ENCODE results near the gene DHX35.
"Not testable (repeated sequence)": the region's sequence is repeated elsewhere in the genome, so short reads cannot be mapped to it uniquely, and the experiment has no call there.

The DHX35 gene

DNA sequence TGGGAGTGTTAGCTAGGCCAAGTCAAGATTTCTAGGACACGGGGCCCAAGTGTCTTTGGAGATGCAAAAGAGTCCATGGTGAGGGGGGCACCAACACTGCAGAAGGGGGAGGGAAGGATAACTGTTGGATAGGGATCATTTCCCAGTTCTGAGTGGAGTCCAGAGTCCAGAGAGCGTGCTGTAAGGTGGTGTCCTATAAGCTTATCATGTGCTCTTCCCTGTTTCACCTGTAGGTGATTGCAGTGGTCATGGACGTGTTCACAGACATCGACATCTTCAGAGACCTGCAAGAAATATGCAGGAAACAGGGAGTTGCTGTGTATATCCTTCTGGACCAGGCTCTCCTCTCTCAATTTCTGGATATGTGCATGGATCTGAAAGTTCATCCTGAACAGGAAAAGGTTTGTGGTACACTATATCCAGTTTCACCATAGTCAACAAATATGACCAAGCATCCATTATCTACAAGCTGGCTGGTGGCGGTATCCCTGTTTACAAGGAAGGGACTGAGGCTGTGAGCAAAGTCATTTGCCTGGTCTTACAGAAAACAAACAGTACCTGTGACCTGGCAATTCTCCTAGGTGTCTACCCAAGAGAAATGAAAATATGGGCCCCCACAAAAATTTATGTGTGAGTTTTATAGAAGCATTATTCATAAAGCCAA is 20.3 kb upstream of the DHX35 start:
- DNase-seq, result no peak

DNA sequence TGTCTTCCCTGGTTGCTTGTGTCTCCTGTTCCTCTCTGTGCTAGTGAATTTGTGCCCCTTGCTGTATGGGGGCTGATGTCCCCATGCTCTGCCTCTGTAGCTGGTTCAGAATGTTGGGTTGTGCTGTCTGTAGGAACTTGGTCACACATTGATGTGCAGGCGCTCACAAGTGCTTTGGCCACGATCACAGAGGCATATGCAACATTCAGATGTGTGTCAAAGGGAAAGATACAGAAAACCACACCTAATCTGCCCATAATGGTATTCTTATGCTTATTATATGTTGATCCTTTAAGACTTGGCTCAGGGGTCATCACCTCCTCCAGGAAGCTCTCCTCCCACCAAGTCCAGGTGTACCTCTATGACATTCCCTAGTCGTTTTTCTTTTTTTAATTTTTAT is 17.1 kb upstream of the DHX35 start:
- DNase-seq, result no peak

DNA sequence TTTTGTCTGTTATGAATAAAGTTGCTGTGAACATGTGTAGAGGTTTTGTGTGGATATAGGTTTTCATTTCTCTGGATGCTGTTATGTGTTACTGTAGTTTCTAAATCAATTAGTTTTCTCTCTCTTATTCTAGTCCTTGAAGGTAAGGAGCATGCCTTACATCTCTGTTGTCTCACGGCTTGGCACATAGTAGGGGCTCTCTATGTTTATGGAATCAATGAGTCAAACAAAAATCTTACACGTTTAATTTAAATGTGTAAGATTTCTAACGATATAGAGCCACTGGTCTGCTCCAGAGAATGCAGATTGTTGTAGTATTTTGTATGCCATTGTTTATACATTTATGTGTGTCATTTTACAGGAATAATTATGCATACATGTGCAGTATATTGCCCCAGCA is 15.3 kb upstream of the DHX35 start:
- DNase-seq, result no peak

DNA sequence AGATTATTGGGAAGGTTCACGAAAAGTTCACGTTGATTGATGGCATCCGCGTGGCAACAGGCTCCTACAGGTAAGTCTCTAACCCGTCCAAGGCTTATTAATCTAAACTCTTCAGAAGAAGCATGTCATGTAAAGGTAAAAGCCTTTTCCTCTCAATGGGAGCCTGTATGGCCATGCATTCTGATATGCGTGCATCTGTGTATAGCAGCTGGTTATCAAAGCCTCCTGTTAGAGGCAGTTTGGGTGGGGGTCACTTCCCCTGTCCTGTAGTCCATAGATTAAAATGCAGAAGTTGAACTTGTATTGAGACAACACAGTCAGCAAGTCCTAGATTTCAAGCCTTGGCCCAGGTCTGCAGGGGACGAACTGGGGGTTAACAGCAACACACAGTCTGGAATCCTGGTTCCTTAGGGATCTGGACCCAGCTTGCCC is 14.2 kb upstream of the DHX35 start:
- no peak for DNase-seq

DNA sequence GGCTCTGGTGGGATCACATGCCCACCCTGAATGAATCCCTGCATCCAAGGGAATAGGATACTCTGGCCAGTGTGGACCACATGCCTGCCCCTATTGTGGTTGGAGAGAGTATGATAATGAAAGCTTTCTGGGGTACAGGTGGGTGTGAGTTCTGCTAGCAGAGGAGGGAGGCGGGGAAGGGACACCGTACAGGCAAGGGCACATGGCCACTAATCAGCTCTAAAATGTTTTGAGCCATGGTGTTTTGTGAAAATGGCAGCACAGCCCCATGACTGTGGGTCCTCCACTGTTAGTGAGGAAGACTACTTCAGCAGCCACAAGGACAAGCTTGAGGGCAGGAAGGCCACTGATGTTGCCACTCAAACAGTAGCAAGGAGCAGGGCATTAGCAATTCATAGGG is 11.9 kb upstream of the DHX35 start:
- DNase-seq, result no peak

DNA sequence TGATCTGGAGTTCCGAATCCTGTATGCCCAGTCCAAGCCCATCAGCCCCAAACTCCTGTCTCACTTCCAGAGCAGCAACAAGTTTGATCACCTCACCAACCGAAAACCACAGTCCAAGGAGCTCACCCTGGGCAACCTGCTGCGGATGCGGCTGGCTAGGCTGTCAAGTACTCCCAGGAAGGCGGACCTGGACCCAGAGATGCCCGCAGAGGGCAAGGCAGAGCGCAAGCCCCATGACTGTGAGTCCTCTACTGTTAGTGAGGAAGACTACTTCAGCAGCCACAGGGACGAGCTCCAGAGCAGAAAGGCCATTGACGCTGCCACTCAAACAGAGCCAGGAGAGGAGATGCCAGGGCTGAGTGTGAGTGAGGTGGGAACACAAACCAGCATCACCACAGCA is 10.5 kb upstream of the DHX35 start:
- no peak for DNase-seq

DNA sequence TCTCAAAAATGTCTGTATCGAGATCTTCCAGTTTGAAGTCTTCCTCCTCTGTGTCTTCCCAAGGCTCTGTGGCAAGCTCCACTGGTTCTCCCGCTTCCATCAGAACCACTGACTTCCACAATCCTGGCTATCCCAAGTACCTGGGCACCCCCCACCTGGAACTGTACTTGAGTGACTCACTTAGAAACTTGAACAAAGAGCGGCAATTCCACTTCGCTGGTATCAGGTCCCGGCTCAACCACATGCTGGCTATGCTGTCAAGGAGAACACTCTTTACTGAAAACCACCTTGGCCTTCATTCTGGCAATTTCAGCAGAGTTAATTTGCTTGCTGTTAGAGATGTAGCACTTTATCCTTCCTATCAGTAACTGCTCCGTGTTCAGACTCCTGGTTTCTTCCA is 10.0 kb upstream of the DHX35 start:
- DNase-seq, result no peak

DNA sequence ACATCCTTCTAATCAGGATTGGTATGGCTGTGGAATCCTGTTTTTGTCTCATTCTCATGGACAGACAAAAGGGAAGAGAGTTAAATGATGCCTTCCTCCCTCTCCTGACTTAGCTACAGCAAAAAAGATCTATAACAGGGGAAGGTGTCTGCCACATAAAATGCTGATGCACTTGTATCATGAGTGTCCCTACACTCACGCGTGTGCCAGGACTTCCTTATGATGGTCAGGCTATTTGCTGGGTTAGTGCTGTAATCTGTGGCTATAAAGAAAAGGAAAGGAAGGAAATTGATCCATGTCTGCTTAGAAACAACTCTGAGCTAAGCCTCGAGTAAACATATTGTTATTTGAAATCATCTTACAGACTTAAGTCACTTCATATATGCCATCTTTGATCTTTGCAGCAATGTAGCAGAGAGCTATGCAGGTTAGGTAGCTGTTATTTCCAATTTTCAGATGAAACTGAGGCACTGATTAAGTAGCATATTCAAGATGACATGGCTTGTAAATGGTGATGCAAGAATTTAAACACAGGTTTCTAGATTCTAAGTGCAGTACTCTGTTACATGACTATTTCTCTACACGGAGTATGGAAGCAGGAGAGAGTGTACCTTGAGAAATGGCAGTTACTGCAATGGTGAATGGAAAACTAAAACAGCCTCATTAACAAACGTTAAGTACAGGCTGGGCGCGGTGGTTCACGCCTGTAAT is 8.4 kb upstream of the DHX35 start:
- DNase-seq, result no peak

DNA sequence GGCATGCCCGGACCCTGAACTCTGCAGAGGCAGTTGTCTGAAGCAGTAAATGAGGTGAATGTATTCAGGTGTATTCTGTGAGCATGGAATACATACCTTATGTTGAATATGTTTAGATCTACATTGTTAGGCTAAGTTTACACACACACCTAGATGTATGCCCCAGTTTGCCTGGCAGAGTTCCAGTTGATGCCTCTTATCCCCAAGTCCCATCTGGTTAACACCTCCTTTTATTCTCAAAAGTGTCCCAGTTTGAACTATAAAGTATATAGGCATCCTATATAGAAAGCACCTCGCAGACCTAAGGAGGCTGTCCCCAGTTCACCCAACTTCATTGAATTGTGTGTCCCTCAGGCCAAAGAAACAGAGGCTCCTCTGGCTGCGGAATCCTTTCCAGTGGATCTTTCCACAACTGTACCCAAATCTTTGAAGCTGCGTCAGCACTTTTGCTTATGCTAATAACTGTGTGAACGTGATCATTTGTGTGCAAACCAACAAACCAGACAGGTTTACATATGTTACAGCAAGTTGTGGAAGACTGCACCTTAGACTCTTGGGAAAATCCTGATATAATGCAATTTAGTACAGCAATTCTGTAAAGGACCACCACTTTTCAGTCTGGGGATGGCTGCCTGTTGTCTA is 4.8 kb upstream of the DHX35 start:
- DNase-seq, result no peak

DNA sequence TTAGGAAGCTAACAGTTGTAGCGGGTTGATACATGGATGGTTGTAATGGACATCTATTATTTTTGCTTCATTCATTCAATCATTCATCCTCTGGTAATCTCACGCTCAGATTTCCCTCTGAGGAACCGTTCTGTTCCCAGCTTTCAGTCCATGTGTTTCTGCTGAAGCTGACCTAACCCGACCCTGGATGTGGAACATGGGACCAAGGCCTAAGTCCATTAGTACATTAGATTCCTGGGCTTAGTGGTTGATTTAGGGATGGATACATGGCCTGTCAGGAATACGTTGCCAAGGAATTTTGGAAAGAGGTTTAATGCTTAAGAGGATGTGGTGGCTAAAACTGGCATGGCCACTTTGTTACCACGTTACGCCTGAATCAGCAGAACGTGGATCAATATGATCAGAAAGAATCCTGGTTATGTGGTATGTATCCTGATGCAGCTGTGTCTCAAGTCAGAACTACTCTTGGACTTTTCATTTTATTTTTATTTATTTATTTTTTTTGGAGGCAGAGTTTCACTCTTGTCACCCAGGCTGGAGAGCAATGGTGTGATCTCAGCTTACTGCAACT is 4.1 kb upstream of the DHX35 start:
- no peak for DNase-seq

DNA sequence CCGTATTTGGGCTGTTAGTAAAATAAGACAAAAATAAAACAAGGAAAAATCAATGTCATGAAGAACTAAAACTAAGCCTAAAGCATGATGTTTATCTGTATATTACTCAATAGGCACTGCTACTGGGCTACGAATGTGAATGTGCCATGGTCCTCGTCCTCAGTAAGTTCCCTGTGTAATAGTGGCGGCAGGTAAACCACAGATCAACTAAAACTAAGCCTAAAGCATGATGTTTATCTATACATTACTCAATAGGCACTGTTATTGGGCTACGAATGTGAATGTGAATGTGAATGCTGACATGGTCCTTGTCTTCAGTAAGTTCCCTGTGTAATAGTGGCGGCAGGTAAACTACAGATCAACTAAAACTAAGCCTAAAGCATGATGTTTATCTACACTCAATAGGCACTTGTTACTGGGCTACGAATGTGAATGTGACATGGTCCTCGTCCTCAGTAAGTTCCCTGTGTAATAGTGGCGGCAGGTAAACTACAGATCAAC is 1.9 kb upstream of the DHX35 start:
- DNase-seq, result not testable (repeated sequence)

DNA sequence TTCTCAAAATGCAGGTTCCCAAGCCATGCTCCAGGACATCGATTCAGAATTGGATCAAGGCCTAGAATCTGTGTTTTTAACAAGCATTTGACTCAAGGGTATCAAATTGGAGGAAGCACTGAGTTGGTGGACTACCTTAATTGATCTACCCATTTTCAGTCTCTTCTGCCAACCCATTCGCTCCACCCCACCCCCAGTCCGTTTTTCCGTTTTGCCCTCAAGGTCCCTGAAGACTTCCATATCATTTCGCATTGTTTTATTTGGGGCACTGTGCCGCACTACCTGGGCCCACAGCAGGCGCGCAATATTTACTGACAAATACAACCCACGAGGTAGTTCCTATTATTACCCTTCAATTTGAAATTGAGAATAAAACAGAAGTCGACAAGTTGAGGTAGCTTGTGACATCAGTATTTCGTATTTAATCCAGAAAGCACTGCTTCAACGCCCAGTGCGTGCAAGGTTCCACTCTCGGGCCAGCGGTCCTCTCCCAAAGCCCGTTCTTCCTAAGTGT is 557 bp upstream of the DHX35 start:
- DNase-seq, result no peak

DNA sequence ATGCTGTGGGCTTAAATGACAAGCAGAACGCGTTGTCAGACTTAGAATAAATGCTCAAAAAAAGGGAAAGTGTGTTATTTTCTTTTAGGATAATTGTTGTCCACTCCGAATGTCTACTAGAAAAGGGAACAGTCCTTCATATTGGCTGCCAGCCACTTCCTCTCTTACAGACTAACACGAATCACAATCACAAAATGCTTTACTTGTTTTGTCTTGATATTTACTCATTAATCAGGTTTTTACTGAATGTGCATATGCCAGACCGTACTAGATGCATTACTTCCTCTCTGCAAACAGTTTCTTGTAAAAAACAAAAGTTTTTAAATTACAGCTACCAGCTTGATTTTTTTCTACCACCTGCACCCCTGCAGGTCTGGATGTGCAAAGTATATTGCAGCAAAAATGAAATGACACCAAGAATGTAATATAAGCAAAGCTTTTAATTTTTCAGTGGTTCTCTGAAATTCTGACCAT is 821 bp downstream of the DHX35 start:
- no peak for DNase-seq

DNA sequence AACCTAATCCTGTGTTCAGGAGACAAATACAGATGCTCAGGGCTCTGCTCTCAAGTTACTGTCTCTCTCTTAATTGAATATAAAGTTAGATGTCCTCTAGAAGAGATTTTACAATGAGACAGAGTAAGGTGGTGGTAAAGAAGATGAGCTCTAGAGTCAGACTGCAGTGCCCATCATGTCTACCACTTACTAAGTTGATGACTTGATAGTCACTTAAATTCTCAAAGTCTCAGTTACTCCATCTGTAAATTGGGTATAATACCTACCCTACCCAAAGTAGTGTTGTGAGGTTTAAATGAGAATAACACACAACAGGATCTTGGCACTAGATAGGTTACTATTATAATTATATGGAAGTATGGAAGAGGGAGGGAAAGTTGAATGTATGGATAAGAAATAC is 1.6 kb downstream of the DHX35 start:
- DNase-seq, result no peak

DNA sequence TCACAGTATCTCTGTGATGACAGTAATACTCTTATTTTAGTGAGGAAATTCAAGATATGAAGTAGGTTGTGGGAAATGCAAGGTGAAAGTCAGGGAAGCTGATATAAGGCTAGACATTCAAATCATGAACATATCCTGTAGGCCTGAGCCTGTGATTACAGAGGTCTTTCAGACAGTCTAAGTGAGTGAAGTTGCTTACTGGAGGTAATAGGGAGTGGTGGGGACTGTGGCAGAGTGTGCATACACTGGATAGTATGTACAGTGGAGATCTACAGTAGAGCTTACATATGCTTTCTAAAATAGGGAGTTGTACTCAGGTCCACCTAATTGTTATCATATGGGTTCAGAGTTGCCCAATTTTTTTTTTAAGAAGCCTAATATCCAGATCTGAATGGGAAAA is 3.1 kb downstream of the DHX35 start:
- no peak for DNase-seq

DNA sequence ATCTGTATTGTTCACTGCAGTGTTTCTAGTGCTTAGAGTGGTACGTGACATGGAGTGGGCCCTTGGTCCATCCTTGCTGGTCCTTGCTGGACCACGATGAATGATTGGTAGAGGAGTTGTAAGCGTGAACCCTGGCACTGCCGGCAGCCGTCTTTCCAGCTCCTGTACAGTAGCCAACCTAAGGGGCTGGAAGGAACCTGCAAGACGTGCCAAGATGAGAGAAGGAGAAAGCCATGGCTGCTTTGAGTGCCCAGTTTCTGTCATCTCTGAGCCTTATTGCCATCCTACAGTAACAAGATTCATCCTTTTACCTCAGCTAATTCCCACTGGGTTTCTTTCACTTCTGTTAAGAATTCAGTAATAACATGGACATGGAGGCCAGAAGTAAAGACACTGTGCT is 5.9 kb downstream of the DHX35 start:
- no peak for DNase-seq

DNA sequence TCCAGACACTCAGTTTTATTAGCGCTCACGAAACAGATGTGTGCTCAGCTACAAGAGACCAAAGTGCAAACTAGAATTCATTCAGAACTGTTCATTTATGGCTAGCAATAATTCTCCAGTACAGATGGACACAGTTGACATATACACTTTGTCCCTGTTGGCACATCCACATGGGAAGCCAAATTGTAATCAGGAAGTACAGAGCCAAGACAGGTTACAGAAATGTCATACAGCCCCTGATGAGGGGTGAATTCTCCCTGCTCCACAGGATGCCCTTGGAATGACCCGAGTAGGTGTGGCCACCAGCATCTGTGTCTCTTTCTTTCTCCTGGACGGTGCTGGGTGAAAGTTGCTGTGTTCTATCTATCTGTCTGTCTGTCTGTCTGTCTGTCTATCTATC is 7.6 kb downstream of the DHX35 start:
- DNase-seq, result no peak

DNA sequence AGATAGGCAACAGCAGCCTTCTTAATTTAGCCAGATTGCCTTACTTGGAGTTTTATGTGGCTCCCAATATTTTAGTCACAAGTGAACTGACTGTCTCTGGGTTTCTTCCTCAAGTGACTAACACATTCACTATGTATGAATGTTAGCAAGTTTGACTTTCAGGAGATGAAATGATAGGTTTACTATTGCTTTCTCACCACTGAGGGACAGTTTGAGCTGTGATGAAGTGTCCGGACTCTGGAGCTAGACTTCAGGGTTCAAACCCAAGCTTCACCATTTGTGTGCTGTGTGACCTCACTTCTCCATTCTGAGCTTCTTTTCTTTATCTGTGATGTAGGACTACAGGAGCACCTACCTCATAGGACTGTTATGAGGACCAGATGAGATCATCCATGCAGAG is 8.2 kb downstream of the DHX35 start:
- no peak for DNase-seq

DNA sequence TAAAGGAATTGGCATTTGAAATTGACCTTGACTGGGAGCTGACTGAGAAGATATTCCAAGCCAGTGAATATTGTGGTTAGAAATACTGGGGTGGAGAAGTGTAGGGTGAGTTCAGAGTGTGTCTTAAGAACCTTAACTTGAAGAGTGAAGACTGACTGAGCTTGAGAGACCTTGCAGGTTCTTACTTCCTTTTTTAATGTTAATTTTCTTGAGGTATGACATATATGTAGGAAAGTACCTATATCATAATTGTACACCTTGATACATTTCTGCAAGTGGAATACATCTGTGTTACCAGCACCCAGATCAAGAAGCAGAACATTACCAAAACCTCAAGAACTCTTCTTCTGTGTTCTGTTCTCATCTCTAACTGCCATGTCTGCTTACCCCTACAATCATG is 11.0 kb downstream of the DHX35 start:
- no peak for DNase-seq

DNA sequence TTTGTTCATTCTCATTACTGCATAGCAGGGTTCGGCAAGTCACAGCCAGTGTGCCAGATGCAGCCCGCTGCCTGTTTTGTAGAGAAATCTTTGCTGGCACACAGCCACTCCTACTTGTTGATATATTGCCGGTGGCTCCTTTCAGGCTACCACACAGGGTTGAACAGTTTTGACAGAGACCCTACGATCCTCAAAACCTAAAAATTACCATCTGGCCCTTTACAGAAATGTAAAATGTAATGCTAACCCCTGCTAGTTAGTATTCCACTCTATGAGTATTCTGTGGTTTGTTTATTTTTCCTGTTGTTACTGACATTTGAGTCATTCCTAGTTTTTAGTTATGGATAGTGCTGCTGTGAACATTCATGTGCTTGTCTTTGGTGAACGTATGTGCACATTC is 11.5 kb downstream of the DHX35 start:
- no peak for DNase-seq

DNA sequence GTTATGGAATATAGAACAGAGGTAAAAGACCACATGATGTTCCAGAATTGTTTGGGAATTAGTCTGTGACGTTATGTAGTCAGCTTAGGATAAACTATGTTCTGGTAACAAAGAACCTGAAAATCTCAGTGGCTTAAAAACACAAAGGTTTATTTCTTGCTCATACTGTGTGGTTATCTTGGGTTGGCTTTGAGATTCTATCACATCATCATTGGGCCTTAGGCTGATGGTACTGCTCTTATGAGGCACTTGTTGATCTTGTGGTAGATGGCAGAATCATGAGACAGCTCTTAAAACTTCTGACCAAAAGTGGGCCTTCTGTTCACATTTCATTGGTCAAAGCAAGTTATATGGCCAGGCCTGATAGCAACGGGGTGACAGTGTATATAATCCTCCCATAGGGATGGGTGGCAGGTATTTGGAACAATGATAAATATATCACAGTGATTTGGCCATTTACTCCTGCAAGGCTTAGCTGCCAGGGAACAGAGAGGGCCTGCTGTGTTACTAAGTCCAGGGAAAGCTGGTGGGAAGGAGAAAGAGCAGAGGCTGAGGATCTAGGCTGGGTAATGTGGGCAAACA is 13.5 kb downstream of the DHX35 start:
- DNase-seq, result no peak

DNA sequence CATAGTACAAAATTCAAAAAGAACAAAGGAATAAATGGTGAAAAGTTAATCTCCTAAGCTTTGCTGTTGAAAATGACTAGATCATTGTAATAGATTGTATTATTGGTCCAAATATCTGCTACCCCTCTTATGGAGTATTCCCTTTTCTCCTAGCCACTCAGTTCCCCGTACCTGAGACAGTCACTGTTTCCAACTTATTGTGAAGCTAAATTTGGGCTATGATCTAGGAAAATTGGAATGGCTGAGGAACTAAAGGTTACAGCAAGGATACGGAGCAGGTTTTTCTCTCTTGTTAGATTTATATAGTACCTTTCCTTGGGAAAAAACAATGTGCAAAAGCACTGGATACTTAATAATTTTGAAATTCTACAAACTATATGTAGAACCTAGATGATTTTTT is 17.3 kb downstream of the DHX35 start:
- no peak for DNase-seq

DNA sequence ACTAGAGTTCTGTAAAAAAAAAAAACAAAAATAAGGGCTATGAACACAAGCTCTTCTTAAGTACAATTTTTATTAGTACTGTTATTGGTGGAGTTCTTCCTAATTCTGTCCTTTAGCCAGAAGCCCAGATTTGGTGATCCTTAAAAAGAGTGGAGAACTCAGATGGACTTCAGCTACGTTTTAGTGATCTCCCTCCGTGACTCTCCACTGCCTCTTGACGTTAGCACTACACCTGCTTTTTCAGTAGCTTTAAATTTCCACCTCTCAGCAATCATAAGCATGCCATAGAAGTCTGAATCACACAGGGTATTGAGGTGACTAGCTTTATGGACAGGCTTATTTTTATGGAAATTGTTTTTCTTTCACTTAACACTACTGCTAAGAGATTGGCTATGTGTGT is 17.7 kb downstream of the DHX35 start:
- no peak for DNase-seq
